Endothelial cell (in vitro differentiated cells): ENCODE results near the gene RANBP17. TPM values are rescaled to one million over a fixed set of nuclear protein-coding genes. Genes with fewer than 3 reads are reported as not detected.
A peak's percentile ranks its signal among the peaks of the same experiment; 100 is the strongest.

Experiments used
- DNase-seq: peaks from one replicate; pipeline ENCODE4 v3.0.0; 2021; ENCODE audit warnings: low spot score
- H3K27ac Mint-ChIP-seq: one replicate; pipeline ENCODE4 v1.8.0; 2021; ENCODE audit warnings: mixed read lengths, inconsistent platforms; ENCODE audit not compliant: unreplicated experiment
- H3K27me3 Mint-ChIP-seq: one replicate; pipeline ENCODE4 v1.8.0; 2021; ENCODE audit warnings: mild to moderate bottlenecking, moderate library complexity, mixed read lengths, inconsistent platforms; ENCODE audit not compliant: unreplicated experiment
- H3K36me3 Mint-ChIP-seq: one replicate; pipeline ENCODE4 v1.8.0; 2021; ENCODE audit warnings: mild to moderate bottlenecking, low read depth, mixed read lengths, inconsistent platforms; ENCODE audit not compliant: unreplicated experiment
- H3K4me1 Mint-ChIP-seq: one replicate; pipeline ENCODE4 v1.8.0; 2021; ENCODE audit warnings: mild to moderate bottlenecking, mixed read lengths, inconsistent platforms; ENCODE audit not compliant: unreplicated experiment
- H3K4me3 Mint-ChIP-seq: one replicate; pipeline ENCODE4 v1.8.0; 2021; ENCODE audit warnings: mild to moderate bottlenecking, mixed read lengths, inconsistent platforms; ENCODE audit not compliant: unreplicated experiment
- H3K9me3 Mint-ChIP-seq: one replicate; pipeline ENCODE4 v1.8.0; 2021; ENCODE audit warnings: mixed read lengths, inconsistent platforms; ENCODE audit not compliant: unreplicated experiment
- CTCF ChIP-seq: fragments of 200-600 bp; sonication (generic); IDR thresholded peaks from one replicate; pipeline ENCODE4 v1.5.0; 2021; ENCODE audit warnings: antibody characterized with exemption; ENCODE audit not compliant: unreplicated experiment
- total RNA-seq: library from RNA; stranded (reverse); fragmentation: NEBNext Ultra II Directional; extraction: Animal tissue kit (Norgen Biotek cat#: 25700); gene quantifications from one replicate; pipeline ENCODE4 v1.2.1, GENCODE V29; 2021; ENCODE audit not compliant: unreplicated experiment

The RANBP17 gene
- total RNA-seq, 1 donor from 2014 or later: 22.7 TPM

- Mint-ChIP-seq H3K27ac (no peak overlapping the region), H3K9me3 (no peaks in the 10 kb centered on the region), H3K4me1 (no peaks in the 10 kb centered on the region), H3K4me3 (no peak overlapping the region), H3K36me3 (peaks cover 11% of the 10 kb centered on the region), H3K27me3 (no peaks in the 10 kb centered on the region)
- no peak for TF ChIP-seq CTCF
- no peak for DNase-seq
Measured at GRCh38 chr5:171189442-171189841, 327.6 kb downstream of the RANBP17 start.

- Mint-ChIP-seq H3K4me1 (no peaks in the 10 kb centered on the region), H3K27ac (no peak overlapping the region), H3K27me3 (no peaks in the 10 kb centered on the region), H3K36me3 (no peaks in the 10 kb centered on the region), H3K4me3 (no peak overlapping the region), H3K9me3 (no peaks in the 10 kb centered on the region)
- TF ChIP-seq CTCF: no peak
- no peak for DNase-seq
Measured at GRCh38 chr5:171192111-171192510, 330.3 kb downstream of the RANBP17 start.

- no peaks in the 10 kb centered on the region for H3K9me3 Mint-ChIP-seq
- H3K27me3 Mint-ChIP-seq: peaks cover 2% of the 10 kb centered on the region
- H3K4me3 Mint-ChIP-seq: no peak overlapping the region
- no peaks in the 10 kb centered on the region for H3K4me1 Mint-ChIP-seq
- H3K27ac Mint-ChIP-seq: no peak overlapping the region
- no peak for TF ChIP-seq CTCF
- DNase-seq: no peak
- no peaks in the 10 kb centered on the region for H3K36me3 Mint-ChIP-seq
Measured at GRCh38 chr5:171201310-171201709, 339.5 kb downstream of the RANBP17 start.

- no peak for DNase-seq
- Mint-ChIP-seq H3K36me3 (no peaks in the 10 kb centered on the region), H3K4me3 (no peak overlapping the region), H3K4me1 (no peaks in the 10 kb centered on the region), H3K9me3 (no peaks in the 10 kb centered on the region), H3K27ac (no peak overlapping the region), H3K27me3 (peaks cover 2% of the 10 kb centered on the region)
- TF ChIP-seq CTCF: no peak
Measured at GRCh38 chr5:171205375-171205774, 343.6 kb downstream of the RANBP17 start.

GRCh38 chr5:171207256-171207847, 345.5 kb downstream of the RANBP17 start:
- DNase-seq: peak; percentile 49
- H3K27me3 Mint-ChIP-seq: peaks cover 2% of the 10 kb centered on the region
- TF ChIP-seq CTCF: peak; percentile 67
- no peaks in the 10 kb centered on the region for H3K9me3 Mint-ChIP-seq
- no peaks in the 10 kb centered on the region for H3K36me3 Mint-ChIP-seq
- no peak overlapping the region for H3K4me3 Mint-ChIP-seq
- H3K27ac Mint-ChIP-seq: no peak overlapping the region
- no peaks in the 10 kb centered on the region for H3K4me1 Mint-ChIP-seq
